ENCODE measurements around the gene RFFL. TPM values are rescaled to one million over a fixed set of nuclear protein-coding genes. Genes with fewer than 3 reads are reported as not detected.

RFFL gene
- total RNA-seq, 1 donor from 2014 or later = 34.1 TPM

GRCh38 chr17:35086931-35087573 is 23.5 kb upstream of the RFFL start:
- no peak for TF ChIP-seq CTCF (IDR thresholded peaks at IDR 0.05)
- no peaks in the 10 kb centered on the region for H3K9me3 Mint-ChIP-seq
- H3K36me3 Mint-ChIP-seq (ENCODE audit: low read depth) = peaks cover 6% of the 10 kb centered on the region
- H3K4me1 Mint-ChIP-seq = peaks cover 45% of the 10 kb centered on the region
- peak overlapping the region; percentile 22 for H3K27ac Mint-ChIP-seq
- CTCF ChIA-PET = interaction anchor here (0.6 to 1.9 kb wide), 5 partner anchors 9 to 123 kb away, joined by 3 to 6 read pairs (median 3); no protein-coding TSS in a partner anchor
- H3K4me3 Mint-ChIP-seq = peak overlapping the region; percentile 91
- no peaks in the 10 kb centered on the region for H3K27me3 Mint-ChIP-seq
- DNase-seq (no peak), ATAC-seq (ENCODE audit: low read depth) (no peak)
- intact Hi-C loops (cut with micrococcal nuclease) = no loop called here
- POLR2A ChIA-PET = interaction anchor here (0.7 to 3.2 kb wide), 6 partner anchors 18 to 107 kb away, joined by 3 to 22 read pairs (median 3); partner anchors contain the start of genes LIG3 and RFFL

GRCh38 chr17:35086164-35086563 is 22.7 kb upstream of the RFFL start:
- ChIA-PET CTCF (interaction anchor here (0.6 to 0.7 kb wide), 2 partner anchors 31 to 64 kb away, joined by 3 to 5 read pairs; no protein-coding TSS in a partner anchor), POLR2A (interaction anchor here (0.7 to 1.1 kb wide), 2 partner anchors 17 to 28 kb away, joined by 3 read pairs; no protein-coding TSS in a partner anchor)
- peaks cover 6% of the 10 kb centered on the region for H3K36me3 Mint-ChIP-seq (ENCODE audit: low read depth)
- H3K9me3 Mint-ChIP-seq = no peaks in the 10 kb centered on the region
- H3K27me3 Mint-ChIP-seq = no peaks in the 10 kb centered on the region
- DNase-seq (no peak), ATAC-seq (ENCODE audit: low read depth) (no peak)
- H3K27ac Mint-ChIP-seq = no peak overlapping the region
- intact Hi-C loops (cut with micrococcal nuclease) = no loop called here
- TF ChIP-seq CTCF (IDR thresholded peaks at IDR 0.05) = no peak
- H3K4me1 Mint-ChIP-seq = peaks cover 51% of the 10 kb centered on the region
- H3K4me3 Mint-ChIP-seq = no peak overlapping the region

DNA sequence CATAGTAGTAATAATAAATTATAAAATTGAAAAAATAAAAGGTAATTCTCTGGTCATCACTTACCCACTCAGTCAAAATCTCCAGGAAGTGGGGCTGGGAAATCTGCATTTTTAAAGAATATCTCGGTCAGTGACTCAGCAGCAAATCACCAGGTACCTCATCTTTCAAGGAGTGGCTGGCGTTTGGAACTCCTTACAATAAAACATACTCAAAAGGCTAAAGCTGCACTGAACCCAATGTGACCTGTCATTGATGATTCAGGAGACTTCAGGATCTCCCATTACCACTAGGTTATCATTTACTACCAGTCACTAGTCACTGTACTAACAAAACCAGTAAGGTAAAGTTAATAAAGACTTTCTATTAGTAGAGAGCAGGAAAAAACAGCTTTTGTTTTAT is 21.5 kb upstream of the RFFL start:
- no peak for ATAC-seq (ENCODE audit: low read depth)
- CTCF ChIA-PET = no interaction called here
- intact Hi-C loops (cut with micrococcal nuclease) = no loop called here
- no peaks in the 10 kb centered on the region for H3K27me3 Mint-ChIP-seq
- TF ChIP-seq CTCF (IDR thresholded peaks at IDR 0.05) = no peak
- no peak overlapping the region for H3K4me3 Mint-ChIP-seq
- H3K4me1 Mint-ChIP-seq = peaks cover 58% of the 10 kb centered on the region
- POLR2A ChIA-PET = no interaction called here
- peaks cover 8% of the 10 kb centered on the region for H3K36me3 Mint-ChIP-seq (ENCODE audit: low read depth)
- H3K9me3 Mint-ChIP-seq = no peaks in the 10 kb centered on the region
- DNase-seq = no peak
- H3K27ac Mint-ChIP-seq = no peak overlapping the region

DNA sequence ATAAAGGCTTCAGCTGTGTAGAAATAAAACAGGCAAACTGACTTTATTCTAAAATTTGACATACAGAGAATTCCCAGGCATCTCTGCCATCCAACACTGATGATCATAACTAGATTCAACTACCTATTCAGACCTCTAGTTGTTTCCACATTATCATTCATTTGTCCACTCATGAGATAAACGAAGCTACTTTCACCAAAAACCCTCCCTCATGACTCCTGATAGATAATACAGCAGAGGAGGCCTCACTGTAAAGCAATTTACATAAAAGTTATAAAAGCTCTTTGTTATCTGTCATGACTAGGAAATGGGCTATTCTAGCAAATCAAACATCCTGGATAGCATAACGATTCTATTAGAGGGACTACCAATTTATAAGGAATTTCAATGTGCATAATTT is 19.6 kb upstream of the RFFL start:
- Mint-ChIP-seq H3K27ac (no peak overlapping the region), H3K4me1 (peaks cover 51% of the 10 kb centered on the region)
- POLR2A ChIA-PET = interaction anchor here (0.6 kb wide), 1 partner anchor 51 kb away, joined by 4 read pairs; no protein-coding TSS in a partner anchor

More for the DNA sequence above, 19.6 kb upstream of the RFFL start:
- no peak for TF ChIP-seq CTCF (IDR thresholded peaks at IDR 0.05)
- intact Hi-C loops (cut with micrococcal nuclease) = no loop called here
- no peaks in the 10 kb centered on the region for H3K27me3 Mint-ChIP-seq
- ATAC-seq (ENCODE audit: low read depth) = no peak
- CTCF ChIA-PET = interaction anchor here (1.6 to 1.7 kb wide), 2 partner anchors 37 to 84 kb away, joined by 3 to 4 read pairs; partner anchors contain the start of gene RAD51D
- H3K9me3 Mint-ChIP-seq = no peaks in the 10 kb centered on the region
- no peak overlapping the region for H3K4me3 Mint-ChIP-seq
- no peak for DNase-seq
- peaks cover 4% of the 10 kb centered on the region for H3K36me3 Mint-ChIP-seq (ENCODE audit: low read depth)
